Chondrocyte (in vitro differentiated cells): ENCODE measurements around the gene PPIL4. TPM values are rescaled to one million over a fixed set of nuclear protein-coding genes. Genes with fewer than 3 reads are reported as not detected.

Source experiments
- DNase-seq: peaks from one replicate; pipeline ENCODE4 v3.0.0; 2021; ENCODE audit warnings: mixed read lengths, low spot score
- H3K27ac Mint-ChIP-seq: one replicate; pipeline ENCODE4 v1.8.0; 2021; ENCODE audit warnings: mild to moderate bottlenecking, moderate library complexity, mixed read lengths; ENCODE audit not compliant: unreplicated experiment
- H3K27me3 Mint-ChIP-seq: 2 replicates; pipeline ENCODE4 v1.8.0; 2021; ENCODE audit warnings: low read depth, mixed read lengths
- H3K36me3 Mint-ChIP-seq: 2 replicates; pipeline ENCODE4 v1.8.0; 2021; ENCODE audit warnings: low read depth, mixed read lengths
- H3K4me1 Mint-ChIP-seq: 2 replicates; pipeline ENCODE4 v1.8.0; 2021; ENCODE audit warnings: low read depth, mild to moderate bottlenecking, mixed read lengths
- H3K4me3 Mint-ChIP-seq: one replicate; pipeline ENCODE4 v1.8.0; 2021; ENCODE audit warnings: mild to moderate bottlenecking, moderate library complexity, mixed read lengths; ENCODE audit not compliant: unreplicated experiment
- H3K9me3 Mint-ChIP-seq: 2 replicates; pipeline ENCODE4 v1.8.0; 2021; ENCODE audit warnings: low read depth, mixed read lengths
- total RNA-seq: library from RNA; stranded (reverse); gene quantifications from 3 replicates; pipeline ENCODE4 v1.2.1, GENCODE V29; 2021
- TF ChIP-seq, protein P1 (sequence below): fragments of 200-600 bp; sonication (generic); IDR thresholded peaks from 2 replicates; pipeline ENCODE4 v1.5.0; 2021; ENCODE audit warnings: antibody characterized with exemption, mild to moderate bottlenecking, moderate library complexity

Gene PPIL4
- total RNA-seq, 1 donor from 2014 or later, result 30.0 TPM

DNA sequence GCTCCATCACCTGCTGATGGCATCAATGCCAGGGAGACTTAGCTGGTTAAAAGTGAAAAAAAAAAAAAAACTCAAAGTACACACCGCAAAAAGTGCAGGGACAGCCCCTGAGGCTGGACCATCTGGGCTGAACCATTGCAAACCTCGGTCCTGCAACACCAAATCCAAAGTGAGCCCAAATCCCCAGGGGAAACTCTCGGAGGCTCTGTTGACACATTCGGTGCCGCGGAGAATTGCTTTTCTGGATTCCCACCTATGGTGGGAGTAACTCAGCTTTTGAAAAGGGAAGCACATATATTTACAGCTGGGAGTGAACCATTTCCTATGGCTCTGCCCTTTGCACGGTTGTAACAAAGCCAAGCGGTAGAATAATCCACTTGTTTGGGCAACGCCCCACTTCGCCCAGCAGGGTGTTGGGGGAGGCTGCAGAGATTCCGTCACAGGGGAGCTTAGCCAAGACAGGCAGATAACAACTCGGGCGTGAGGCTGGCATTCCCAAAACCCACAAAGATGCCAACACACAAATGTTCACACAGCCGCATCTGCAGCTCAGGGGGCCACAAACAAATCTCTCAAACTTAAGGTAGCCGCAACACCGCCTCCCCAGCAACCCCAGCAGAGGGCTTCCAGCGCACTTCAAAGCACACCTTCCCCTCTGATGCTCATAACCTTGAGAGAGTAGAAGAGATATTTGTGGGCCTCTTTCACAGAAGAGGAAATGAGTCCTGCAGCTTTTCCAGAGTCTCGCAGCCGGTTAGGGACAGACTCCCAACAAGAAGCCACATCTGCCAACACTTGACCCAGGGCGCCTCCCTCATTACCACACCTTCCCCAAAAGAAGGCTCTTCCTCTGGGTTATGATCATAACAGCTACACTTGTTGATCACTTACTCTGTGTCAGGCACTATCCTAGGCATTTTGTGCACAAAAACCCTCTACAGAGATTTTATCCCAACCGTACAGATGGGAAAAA is 72.5 kb downstream of the PPIL4 start:
- Mint-ChIP-seq H3K36me3 (no peaks in the 10 kb centered on the region), H3K27ac (no peak overlapping the region), H3K27me3 (no peaks in the 10 kb centered on the region), H3K4me3 (no peak overlapping the region), H3K4me1 (no peaks in the 10 kb centered on the region), H3K9me3 (no peaks in the 10 kb centered on the region)
- TF ChIP-seq, protein P1, sequence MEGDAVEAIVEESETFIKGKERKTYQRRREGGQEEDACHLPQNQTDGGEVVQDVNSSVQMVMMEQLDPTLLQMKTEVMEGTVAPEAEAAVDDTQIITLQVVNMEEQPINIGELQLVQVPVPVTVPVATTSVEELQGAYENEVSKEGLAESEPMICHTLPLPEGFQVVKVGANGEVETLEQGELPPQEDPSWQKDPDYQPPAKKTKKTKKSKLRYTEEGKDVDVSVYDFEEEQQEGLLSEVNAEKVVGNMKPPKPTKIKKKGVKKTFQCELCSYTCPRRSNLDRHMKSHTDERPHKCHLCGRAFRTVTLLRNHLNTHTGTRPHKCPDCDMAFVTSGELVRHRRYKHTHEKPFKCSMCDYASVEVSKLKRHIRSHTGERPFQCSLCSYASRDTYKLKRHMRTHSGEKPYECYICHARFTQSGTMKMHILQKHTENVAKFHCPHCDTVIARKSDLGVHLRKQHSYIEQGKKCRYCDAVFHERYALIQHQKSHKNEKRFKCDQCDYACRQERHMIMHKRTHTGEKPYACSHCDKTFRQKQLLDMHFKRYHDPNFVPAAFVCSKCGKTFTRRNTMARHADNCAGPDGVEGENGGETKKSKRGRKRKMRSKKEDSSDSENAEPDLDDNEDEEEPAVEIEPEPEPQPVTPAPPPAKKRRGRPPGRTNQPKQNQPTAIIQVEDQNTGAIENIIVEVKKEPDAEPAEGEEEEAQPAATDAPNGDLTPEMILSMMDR, result no peak
- no peak for DNase-seq

DNA sequence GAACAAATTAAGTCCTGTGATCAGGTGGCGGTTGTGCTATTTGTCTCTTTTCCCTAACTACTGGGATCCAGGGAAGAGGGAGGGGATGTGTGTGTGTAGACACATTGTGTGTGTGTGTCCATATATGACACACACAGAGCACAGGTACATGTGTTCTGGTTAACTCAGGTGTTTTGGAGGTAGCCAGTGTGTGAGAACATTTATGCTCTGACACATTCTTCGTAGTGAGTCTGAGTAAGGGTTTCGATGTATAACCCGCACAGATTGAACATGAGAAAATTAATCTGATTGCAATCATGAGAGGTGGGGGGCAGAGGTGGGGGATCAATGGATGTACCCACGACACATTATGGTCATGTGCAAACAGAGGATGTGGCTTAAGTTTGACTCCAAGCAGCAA is 73.6 kb downstream of the PPIL4 start:
- TF ChIP-seq, protein P1, result no peak
- DNase-seq, result no peak
- no peaks in the 10 kb centered on the region for H3K9me3 Mint-ChIP-seq
- no peaks in the 10 kb centered on the region for H3K4me1 Mint-ChIP-seq
- H3K27me3 Mint-ChIP-seq, result peaks cover 4% of the 10 kb centered on the region
- no peaks in the 10 kb centered on the region for H3K36me3 Mint-ChIP-seq
- no peak overlapping the region for H3K4me3 Mint-ChIP-seq
- H3K27ac Mint-ChIP-seq, result no peak overlapping the region

- Mint-ChIP-seq H3K4me3 (no peak overlapping the region), H3K9me3 (no peaks in the 10 kb centered on the region), H3K36me3 (no peaks in the 10 kb centered on the region), H3K27ac (no peak overlapping the region), H3K27me3 (peaks cover 4% of the 10 kb centered on the region), H3K4me1 (no peaks in the 10 kb centered on the region)
- DNase-seq, result no peak
- TF ChIP-seq, protein P1, result no peak
Observed at GRCh38 chr6:149471801-149472200, 74.0 kb downstream of the PPIL4 start.

GRCh38 chr6:149470948-149471347 is 74.9 kb downstream of the PPIL4 start:
- no peaks in the 10 kb centered on the region for H3K36me3 Mint-ChIP-seq
- no peaks in the 10 kb centered on the region for H3K4me1 Mint-ChIP-seq
- TF ChIP-seq, protein P1, result no peak
- peaks cover 4% of the 10 kb centered on the region for H3K27me3 Mint-ChIP-seq
- no peak overlapping the region for H3K27ac Mint-ChIP-seq
- DNase-seq, result no peak
- H3K9me3 Mint-ChIP-seq, result no peaks in the 10 kb centered on the region
- H3K4me3 Mint-ChIP-seq, result no peak overlapping the region

GRCh38 chr6:149468179-149468578 is 77.7 kb downstream of the PPIL4 start:
- TF ChIP-seq, protein P1, result no peak
- H3K36me3 Mint-ChIP-seq, result no peaks in the 10 kb centered on the region
- no peak overlapping the region for H3K27ac Mint-ChIP-seq
- no peaks in the 10 kb centered on the region for H3K9me3 Mint-ChIP-seq
- no peak for DNase-seq
- no peak overlapping the region for H3K4me3 Mint-ChIP-seq
- H3K4me1 Mint-ChIP-seq, result peaks cover 12% of the 10 kb centered on the region
- peaks cover 4% of the 10 kb centered on the region for H3K27me3 Mint-ChIP-seq
